Measurements from ENCODE around the gene ACKR2. TPM values are rescaled to one million over a fixed set of nuclear protein-coding genes. Genes with fewer than 3 reads are reported as not detected.

The ACKR2 gene, protein sequence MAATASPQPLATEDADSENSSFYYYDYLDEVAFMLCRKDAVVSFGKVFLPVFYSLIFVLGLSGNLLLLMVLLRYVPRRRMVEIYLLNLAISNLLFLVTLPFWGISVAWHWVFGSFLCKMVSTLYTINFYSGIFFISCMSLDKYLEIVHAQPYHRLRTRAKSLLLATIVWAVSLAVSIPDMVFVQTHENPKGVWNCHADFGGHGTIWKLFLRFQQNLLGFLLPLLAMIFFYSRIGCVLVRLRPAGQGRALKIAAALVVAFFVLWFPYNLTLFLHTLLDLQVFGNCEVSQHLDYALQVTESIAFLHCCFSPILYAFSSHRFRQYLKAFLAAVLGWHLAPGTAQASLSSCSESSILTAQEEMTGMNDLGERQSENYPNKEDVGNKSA
- total RNA-seq (1 to 10 TPM; 3.4 to 7.8 TPM), polyA plus RNA-seq (ENCODE audit: insufficient read depth, low read depth, low replicate concordance) (2.7 TPM)
- long read RNA-seq, donor 1: 0 reads
- long read RNA-seq, donor 2: 0 reads

DNA sequence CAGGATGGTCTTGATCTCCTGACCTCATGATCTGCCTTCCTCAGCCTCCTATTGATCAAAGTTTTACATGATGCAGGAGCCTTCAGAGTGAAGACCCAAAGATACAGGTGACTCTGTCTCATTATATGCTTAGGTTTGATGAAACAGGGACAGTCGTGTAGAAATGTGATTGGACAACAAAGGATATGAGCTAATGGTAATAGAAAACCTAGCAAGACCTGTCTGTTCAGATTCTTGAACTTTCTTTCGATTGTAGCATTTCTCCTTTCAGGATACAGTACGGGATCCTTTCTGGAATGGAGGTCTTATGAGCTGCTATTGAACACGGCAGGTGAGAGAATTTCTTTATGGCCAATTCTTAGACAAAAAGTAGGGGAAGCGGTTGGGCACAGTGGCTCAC lies at the start of gene ACKR2:
Gene ACKR2 (plus strand): TSS at position 244 of the 400 bp plus-strand sequence. CDS start 55,058 bp downstream, outside the sequence.
- H3K27ac ChIP-seq: no peak within 1 kb of the TSS
- no peak within 1 kb of the TSS for H3K4me3 ChIP-seq
- intact Hi-C loops (cut with DNase I; ENCODE audit: low total_unique reads): no loop called here
- no peak for TF ChIP-seq POLR2A (IDR thresholded peaks at IDR 0.05)
- TF ChIP-seq, protein P1, sequence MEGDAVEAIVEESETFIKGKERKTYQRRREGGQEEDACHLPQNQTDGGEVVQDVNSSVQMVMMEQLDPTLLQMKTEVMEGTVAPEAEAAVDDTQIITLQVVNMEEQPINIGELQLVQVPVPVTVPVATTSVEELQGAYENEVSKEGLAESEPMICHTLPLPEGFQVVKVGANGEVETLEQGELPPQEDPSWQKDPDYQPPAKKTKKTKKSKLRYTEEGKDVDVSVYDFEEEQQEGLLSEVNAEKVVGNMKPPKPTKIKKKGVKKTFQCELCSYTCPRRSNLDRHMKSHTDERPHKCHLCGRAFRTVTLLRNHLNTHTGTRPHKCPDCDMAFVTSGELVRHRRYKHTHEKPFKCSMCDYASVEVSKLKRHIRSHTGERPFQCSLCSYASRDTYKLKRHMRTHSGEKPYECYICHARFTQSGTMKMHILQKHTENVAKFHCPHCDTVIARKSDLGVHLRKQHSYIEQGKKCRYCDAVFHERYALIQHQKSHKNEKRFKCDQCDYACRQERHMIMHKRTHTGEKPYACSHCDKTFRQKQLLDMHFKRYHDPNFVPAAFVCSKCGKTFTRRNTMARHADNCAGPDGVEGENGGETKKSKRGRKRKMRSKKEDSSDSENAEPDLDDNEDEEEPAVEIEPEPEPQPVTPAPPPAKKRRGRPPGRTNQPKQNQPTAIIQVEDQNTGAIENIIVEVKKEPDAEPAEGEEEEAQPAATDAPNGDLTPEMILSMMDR (IDR thresholded peaks at IDR 0.05): no peak
- no peaks in the 10 kb centered on the region for H3K27me3 ChIP-seq
- H3K4me1 ChIP-seq: peaks cover 5% of the 10 kb centered on the region
- no peaks in the 10 kb centered on the region for H3K36me3 ChIP-seq (ENCODE audit: low read depth, missing control alignments)
- no peaks in the 10 kb centered on the region for H3K9me3 ChIP-seq
- DNase-seq: no peak
- 92 to 95% methylated on average over 5 of the region's 5 CpGs for WGBS, 2 donors

DNA sequence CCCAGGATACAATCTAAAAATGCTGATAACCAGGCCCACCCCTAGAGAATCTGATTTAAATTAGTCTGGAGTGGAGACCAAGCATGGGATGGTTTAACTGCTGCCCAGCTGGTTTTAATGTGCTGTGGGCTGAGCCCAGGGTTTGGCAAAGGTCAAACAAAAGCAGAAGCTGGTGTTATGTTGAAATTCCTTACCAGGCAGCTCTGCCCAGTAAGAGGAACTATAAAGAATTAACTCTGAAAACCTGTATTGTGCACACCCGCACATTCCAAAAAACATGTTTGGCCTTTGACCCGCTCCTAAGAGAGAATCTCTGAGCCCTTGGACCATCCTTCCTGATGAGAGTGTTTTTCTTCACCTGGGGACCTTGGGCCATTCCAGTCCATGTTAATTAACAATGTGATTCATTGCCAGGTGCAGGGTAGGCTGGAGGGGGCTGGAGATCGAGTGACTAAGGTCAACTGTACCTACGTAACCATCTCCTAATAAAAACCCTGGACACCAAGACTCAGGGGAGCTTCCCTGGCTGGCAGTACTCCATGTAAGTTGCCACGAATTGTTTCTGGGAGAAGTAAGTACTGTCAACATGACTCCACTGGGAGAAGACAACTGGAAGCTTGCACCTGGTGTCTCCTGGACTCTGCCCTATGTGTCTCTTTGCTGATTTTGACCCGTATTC lies 47.1 kb upstream of the ACKR2 start:
- no peak for DNase-seq
- Histone ChIP-seq H3K4me3 (no peak overlapping the region), H3K36me3 (ENCODE audit: low read depth, missing control alignments) (no peaks in the 10 kb centered on the region), H3K27me3 (no peaks in the 10 kb centered on the region), H3K4me1 (no peaks in the 10 kb centered on the region), H3K27ac (no peak overlapping the region), H3K9me3 (no peaks in the 10 kb centered on the region)
- intact Hi-C loops (cut with DNase I; ENCODE audit: low total_unique reads): no loop called here
- 78 to 85% methylated on average over 6 of the region's 6 CpGs for WGBS, 2 donors
- TF ChIP-seq POLR2A (IDR thresholded peaks at IDR 0.05): no peak
- TF ChIP-seq, protein P1 (IDR thresholded peaks at IDR 0.05): no peak

GRCh38 chr3:42763021-42763420 lies 46.2 kb upstream of the ACKR2 start:
- TF ChIP-seq, protein P1 (IDR thresholded peaks at IDR 0.05): no peak
- no peak for TF ChIP-seq POLR2A (IDR thresholded peaks at IDR 0.05)
- Histone ChIP-seq H3K9me3 (no peaks in the 10 kb centered on the region), H3K4me3 (no peak overlapping the region), H3K27ac (no peak overlapping the region), H3K27me3 (no peaks in the 10 kb centered on the region), H3K36me3 (ENCODE audit: low read depth, missing control alignments) (no peaks in the 10 kb centered on the region), H3K4me1 (no peaks in the 10 kb centered on the region)
- DNase-seq: no peak
- intact Hi-C loops (cut with DNase I; ENCODE audit: low total_unique reads): no loop called here
- 68 to 80% methylated on average over 2 of the region's 2 CpGs for WGBS, 2 donors

- intact Hi-C loops (cut with DNase I; ENCODE audit: low total_unique reads): no loop called here
- no peaks in the 10 kb centered on the region for H3K36me3 ChIP-seq (ENCODE audit: low read depth, missing control alignments)
- H3K27me3 ChIP-seq: no peaks in the 10 kb centered on the region
- TF ChIP-seq, protein P1 (IDR thresholded peaks at IDR 0.05): no peak
- TF ChIP-seq POLR2A (IDR thresholded peaks at IDR 0.05): no peak
- 91 to 95% methylated on average over 3 of the region's 3 CpGs for WGBS, 2 donors
- no peaks in the 10 kb centered on the region for H3K9me3 ChIP-seq
- H3K27ac ChIP-seq: no peak overlapping the region
- DNase-seq: no peak
- H3K4me1 ChIP-seq: no peaks in the 10 kb centered on the region
- no peak overlapping the region for H3K4me3 ChIP-seq
These were observed 45.1 kb upstream of the ACKR2 start for GRCh38 chr3:42764115-42764514.

Measured in testis (tissue), 5 donors.